Right ventricle myocardium inferior (tissue), 1 donor: ENCODE results near the gene SEPTIN5. TPM values are rescaled to one million over a fixed set of nuclear protein-coding genes. Genes with fewer than 3 reads are reported as not detected.
A peak's percentile ranks its signal among the peaks of the same experiment; 100 is the strongest.

Experiments
- ATAC-seq: fragments of 200-7000 bp; cut with Tn5 transposase; one replicate; pipeline ENCODE4 v1.9.1; 2020; ENCODE audit warnings: mild to moderate bottlenecking, moderate library complexity
- DNase-seq: peaks from one replicate; pipeline ENCODE4 v3.0.0; 2021; ENCODE audit errors: missing footprints
- intact Hi-C: fragments of 100-400 bp; cut with DNase I; formaldehyde crosslinking; loops from one replicate; pipeline ENCODE4 v1.11.0; 2022
- total RNA-seq: library from RNA; stranded (reverse); fragmentation: NEBNext Ultra II Directional; extraction: Animal tissue kit (Norgen Biotek cat#: 25700); gene quantifications from one replicate; pipeline ENCODE4 v1.2.1, GENCODE V29; 2021
- donor health status: DM: no; HTN: yes; CAD: no; lungs with severe emphysema.

Gene SEPTIN5
- total RNA-seq, 1 donor from 2014 or later = 120 TPM

- DNase-seq = peak; percentile 37
- intact Hi-C loops = no loop called here
- no peak for ATAC-seq
Measured at GRCh38 chr22:19762568-19763457, 48.5 kb downstream of the SEPTIN5 start.

- DNase-seq (peak; percentile 43), ATAC-seq (no peak)
- intact Hi-C loops = no loop called here
Measured at GRCh38 chr22:19763458-19764298, 49.4 kb downstream of the SEPTIN5 start.

DNA sequence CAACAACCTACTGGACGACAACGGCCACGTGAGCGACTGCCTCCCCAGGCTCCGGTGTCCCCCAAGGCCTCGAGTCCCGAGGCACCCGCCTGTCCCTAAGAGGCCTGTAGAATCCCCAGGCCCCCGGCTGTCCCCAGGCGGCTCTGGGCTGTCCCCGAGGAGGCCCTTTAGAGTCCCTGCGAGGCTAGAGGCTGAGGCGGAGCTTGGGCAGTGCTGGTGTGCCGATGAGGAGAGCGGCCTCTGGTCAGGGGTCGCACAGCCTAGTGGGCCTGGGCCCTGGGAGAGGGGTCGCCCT is 49.9 kb downstream of the SEPTIN5 start:
- DNase-seq (no peak), ATAC-seq (no peak)
- intact Hi-C loops = no loop called here

GRCh38 chr22:19764636-19765476 is 50.6 kb downstream of the SEPTIN5 start:
- intact Hi-C loops = no loop called here
- DNase-seq = peak; percentile 52
- ATAC-seq = no peak

DNA sequence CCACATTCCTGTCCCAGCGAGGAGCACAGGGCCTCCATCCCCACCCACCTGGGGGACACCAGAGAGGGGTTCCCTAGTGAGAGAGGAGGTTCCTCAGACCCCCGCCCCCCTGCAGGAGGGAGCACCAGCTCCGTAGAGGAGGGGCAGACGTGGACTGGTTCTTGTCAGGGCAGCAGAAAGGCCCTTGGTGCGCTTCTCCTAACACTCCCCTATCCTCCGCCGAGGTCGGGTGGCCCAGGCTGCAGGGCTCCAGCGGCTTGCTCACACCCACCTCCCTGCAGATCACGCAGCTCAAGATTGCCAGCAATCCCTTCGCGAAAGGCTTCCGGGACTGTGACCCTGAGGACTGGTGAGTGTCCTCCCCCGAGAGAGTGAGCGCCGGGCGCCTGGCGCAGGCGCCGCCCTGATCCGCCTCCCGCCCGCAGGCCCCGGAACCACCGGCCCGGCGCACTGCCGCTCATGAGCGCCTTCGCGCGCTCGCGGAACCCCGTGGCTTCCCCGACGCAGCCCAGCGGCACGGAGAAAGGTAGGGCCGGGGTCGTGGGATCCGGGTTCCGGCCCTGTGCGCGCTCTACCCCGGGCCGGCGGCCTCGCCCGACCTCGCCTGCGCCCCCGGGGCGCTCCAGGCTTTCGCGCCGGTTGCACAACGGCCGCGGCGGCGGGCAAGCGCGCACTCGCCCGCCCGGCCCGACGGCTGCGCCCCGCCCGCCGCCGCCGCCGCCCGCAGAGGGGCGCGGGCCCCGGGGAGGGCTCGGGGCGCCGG is 51.4 kb downstream of the SEPTIN5 start:
- ATAC-seq (peak; percentile 38), DNase-seq (peak; percentile 68)
- intact Hi-C loops = no loop called here

GRCh38 chr22:19766240-19766510 is 51.9 kb downstream of the SEPTIN5 start:
- DNase-seq (no peak), ATAC-seq (no peak)
- intact Hi-C loops = no loop called here

DNA sequence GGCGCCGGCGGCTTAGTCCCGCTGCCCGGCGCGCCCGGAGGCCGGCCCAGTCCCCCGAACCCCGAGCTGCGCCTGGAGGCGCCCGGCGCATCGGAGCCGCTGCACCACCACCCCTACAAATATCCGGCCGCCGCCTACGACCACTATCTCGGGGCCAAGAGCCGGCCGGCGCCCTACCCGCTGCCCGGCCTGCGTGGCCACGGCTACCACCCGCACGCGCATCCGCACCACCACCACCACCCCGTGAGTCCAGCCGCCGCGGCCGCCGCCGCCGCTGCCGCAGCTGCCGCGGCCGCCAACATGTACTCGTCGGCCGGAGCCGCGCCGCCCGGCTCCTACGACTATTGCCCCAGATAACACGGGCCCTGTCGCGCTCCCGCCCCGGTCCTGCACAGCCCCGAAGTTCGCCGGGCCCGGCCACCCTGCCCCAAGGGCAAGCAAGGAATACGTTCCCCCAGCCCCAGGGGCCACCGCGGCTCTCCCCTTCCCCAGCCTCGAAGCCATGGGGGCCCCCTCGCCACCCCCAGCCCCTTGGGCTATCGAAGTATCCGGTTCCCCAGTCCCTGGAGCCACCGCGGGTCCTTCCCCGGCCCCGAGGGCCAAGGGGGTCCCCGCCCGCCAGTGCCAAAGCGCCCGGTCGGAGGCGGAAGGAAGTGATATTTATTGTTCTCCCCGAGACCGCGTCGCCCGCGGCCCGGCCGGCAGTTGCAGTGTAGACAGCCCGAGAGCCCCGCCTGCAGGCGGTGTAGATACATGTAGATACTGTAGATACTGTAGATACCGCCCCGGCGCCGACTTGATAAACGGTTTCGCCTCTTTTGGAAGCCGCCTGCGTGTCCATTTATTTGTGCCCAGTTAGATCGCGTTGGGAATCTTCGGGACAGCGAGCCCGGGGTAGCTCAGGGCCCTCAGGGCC is 52.5 kb downstream of the SEPTIN5 start:
- DNase-seq (peak; percentile 89), ATAC-seq (peak; percentile 53)
- intact Hi-C loops = no loop called here

DNA sequence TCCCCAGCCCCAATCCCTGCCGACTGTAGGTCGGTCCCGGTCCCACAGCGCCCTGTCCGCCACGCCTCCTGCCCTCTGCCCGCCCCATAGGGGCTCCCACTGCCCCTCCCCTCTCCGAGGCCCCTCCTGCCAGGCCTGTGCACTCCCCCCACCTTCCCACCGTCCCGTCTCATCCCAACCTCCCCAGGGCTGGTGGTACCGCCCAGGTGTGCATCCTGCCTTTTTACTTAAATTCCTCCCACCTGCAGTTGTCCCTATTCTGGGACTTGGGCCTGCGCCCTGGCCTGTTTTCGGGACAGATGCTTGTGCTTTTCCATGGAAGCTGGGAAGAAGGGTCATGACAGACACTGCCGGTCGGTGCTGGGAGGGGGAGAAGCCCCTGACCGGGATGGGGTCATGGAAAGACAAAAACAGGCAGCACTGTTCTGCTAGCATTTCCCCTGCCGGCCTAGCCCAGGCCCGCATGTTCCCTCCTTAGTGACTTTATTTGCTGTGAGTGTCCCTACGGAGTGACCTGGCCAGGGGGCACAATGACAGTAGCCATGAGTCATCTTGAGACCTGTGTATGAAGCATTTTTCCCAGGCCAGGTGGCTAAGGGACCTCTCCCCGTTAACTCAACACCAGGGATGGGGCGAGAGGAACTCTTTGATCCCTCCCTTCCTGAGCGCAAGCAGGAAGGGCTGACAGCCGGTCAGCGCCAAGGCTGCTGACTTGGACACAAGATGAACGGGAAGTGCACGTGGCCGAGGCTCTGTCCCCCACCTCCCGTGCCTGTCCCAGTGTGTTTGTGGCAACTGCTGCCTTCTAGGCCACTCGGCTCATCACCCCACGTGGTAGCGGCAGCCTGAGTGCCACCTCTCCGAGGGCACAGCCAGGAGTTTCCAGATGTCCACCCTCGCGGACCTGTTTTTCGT is 53.4 kb downstream of the SEPTIN5 start:
- intact Hi-C loops = no loop called here
- peak; percentile 44 for ATAC-seq
- DNase-seq = peak; percentile 79

DNA sequence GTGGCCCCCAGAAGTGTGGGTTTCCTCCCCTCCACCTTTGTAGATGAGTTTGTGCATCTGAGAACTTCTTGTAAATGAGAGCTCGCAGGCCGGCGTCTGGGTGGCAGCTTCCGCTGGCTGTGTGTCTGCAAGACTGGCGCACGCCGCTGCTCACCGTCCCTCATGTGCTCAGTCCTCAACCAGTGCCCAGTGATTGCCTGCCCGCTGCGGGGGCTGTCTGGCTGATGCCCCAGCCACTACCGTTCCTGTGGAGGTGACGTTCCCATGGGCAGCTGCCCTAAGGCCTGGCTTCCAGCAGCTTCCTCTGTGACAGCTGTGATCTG is 55.1 kb downstream of the SEPTIN5 start:
- ATAC-seq = no peak
- DNase-seq = peak; percentile 57
- intact Hi-C loops = no loop called here

DNA sequence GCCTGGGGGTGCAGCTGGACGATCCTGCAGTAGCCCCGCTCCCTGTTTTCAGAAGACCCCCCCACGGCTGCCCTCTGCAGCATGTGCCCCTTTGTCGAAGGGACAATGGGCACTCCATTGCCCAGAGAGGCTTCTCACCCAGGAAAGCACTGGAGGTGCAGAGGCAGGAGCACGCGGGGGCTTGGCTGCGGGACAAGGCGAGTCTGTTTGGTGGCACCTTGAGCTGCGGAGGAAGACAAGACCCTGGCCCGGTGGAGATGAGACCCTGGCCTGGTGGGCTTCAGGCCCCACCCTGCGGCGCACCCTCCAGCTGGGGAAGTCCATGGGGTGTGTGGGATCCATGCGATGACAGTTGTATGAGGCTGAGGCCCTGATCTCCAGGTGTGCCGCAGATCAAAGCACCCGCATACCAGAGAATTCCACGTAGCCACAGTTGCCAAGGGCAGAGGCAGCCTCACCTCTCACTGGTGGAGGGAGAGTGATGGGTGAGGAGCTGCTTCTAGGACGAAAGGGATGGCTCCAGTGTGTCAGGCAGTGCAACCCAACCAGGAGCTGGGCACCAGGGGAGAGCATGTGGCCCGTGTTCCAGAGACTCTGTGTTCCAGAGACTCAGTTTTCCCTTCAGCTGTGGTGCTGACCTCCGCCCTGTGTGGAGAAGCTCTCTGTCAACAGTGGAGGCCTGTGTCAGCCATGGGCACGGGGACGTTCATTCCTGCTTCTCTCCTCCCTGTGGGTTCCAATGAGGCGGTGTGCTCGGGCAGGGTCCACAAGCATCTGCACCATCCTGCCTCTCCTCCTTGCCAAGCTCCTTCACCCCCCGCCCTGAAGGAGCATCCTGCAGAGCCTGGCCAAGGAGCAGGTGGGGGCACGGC is 56.3 kb downstream of the SEPTIN5 start:
- intact Hi-C loops = no loop called here
- peak; percentile 27 for DNase-seq
- no peak for ATAC-seq

GRCh38 chr22:19772422-19772672 is 58.0 kb downstream of the SEPTIN5 start:
- ATAC-seq (no peak), DNase-seq (peak; percentile 22)
- intact Hi-C loops = no loop called here

Other genes with a start within 250 kb of the SEPTIN5 start
- gene UFD1, start 235.3 kb upstream of the SEPTIN5 start, total RNA-seq = 45.8 TPM
- 0.76 TPM for gene CDC45, start 234.6 kb upstream of the SEPTIN5 start, total RNA-seq
- 29.9 TPM for gene CLDN5, start 190.1 kb upstream of the SEPTIN5 start, total RNA-seq
- not detected for gene GP1BB, start 9.0 kb downstream of the SEPTIN5 start, total RNA-seq
- gene TBX1, start 46.3 kb downstream of the SEPTIN5 start, total RNA-seq = 3.6 TPM
- gene GNB1L, start 140.4 kb downstream of the SEPTIN5 start, total RNA-seq = 1.9 TPM
- 8.5 TPM for gene RTL10, start 140.4 kb downstream of the SEPTIN5 start, total RNA-seq
- 104 TPM for gene COMT, start 227.3 kb downstream of the SEPTIN5 start, total RNA-seq
- 40.9 TPM for gene TXNRD2, start 227.3 kb downstream of the SEPTIN5 start, total RNA-seq